ENCODE results near the gene TARDBP. TPM values are rescaled to one million over a fixed set of nuclear protein-coding genes. Genes with fewer than 3 reads are reported as not detected.

The TARDBP gene
- total RNA-seq, 1 experiment from 2014 or later = 207 TPM

- Mint-ChIP-seq H3K4me3 (no peak overlapping the region), H3K36me3 (ENCODE audit: insufficient read depth in 1 of 3, low read depth in 3 of 3) (peaks cover 0 to 6% (median 2%) of the 10 kb centered on the region in 3 experiments; a peak in 3 of 7 replicates), H3K9me3 (peaks cover 6% of the 10 kb centered on the region in 2 experiments; a peak in 4 of 5 replicates), H3K27ac (no peak overlapping the region), H3K4me1 (no peaks in the 10 kb centered on the region), H3K27me3 (ENCODE audit: low read depth) (no peaks in the 10 kb centered on the region; the same call in none of the 2 replicates)
- H3K23me2 ChIP-seq (ENCODE audit: insufficient read length, low read depth, low read length, poor library complexity, severe bottlenecking) = no peaks in the 10 kb centered on the region
- no peak overlapping the region for H3K27ac ChIP-seq (ENCODE audit: insufficient read length, low read depth, low read length)
- no peak overlapping the region for H4K91ac ChIP-seq (ENCODE audit: insufficient read length, low read depth, low read length)
- no peaks in the 10 kb centered on the region for H3K4me1 ChIP-seq (ENCODE audit: insufficient read depth, low read length)
- H2BK15ac ChIP-seq (ENCODE audit: low read depth, low read length) = no peak overlapping the region
- H2AK5ac ChIP-seq (ENCODE audit: insufficient read length, low read length) = no peak overlapping the region
- DNase-seq = no peak
- no peak overlapping the region for H2BK5ac ChIP-seq (ENCODE audit: insufficient read length, low read length)
- H3K79me2 ChIP-seq (ENCODE audit: insufficient read depth, low read length) = no peaks in the 10 kb centered on the region
- no peak overlapping the region for H2AFZ ChIP-seq (ENCODE audit: low read length)
- H3K79me1 ChIP-seq (ENCODE audit: insufficient read depth, low read depth, low read length, poor library complexity, severe bottlenecking) = no peaks in the 10 kb centered on the region
- no peak overlapping the region for H3K4ac ChIP-seq (ENCODE audit: low read depth, low read length)
- no peak overlapping the region for H2BK120ac ChIP-seq (ENCODE audit: low read depth, low read length, poor library complexity, severe bottlenecking)
- no peaks in the 10 kb centered on the region for H3K27me3 ChIP-seq (ENCODE audit: insufficient read depth, low read length)
- no peak overlapping the region for H3K56ac ChIP-seq (ENCODE audit: insufficient read length, low read depth, low read length)
- H3K18ac ChIP-seq (ENCODE audit: insufficient read length, low read depth, low read length) = no peak overlapping the region
- H2BK12ac ChIP-seq (ENCODE audit: insufficient read length, low read depth, low read length) = no peak overlapping the region
- H3T11ph ChIP-seq (ENCODE audit: low read length) = no peak overlapping the region
- no peaks in the 10 kb centered on the region for H3K9me3 ChIP-seq (ENCODE audit: control insufficient read depth, low read depth, low read length)
- H4K20me1 ChIP-seq (ENCODE audit: control insufficient read depth, insufficient read depth, insufficient read length) = no peaks in the 10 kb centered on the region
- TF ChIP-seq CTCF (conservative IDR thresholded peaks at IDR 0.05) = no peak
- no peak overlapping the region for H3K9ac ChIP-seq (ENCODE audit: extremely low read depth, insufficient read length, low read length)
- H3K14ac ChIP-seq (ENCODE audit: insufficient read depth, low read length) = no peak overlapping the region
- H4K8ac ChIP-seq (replicated peaks; ENCODE audit: insufficient read length, low read depth, low read length) = no peak overlapping the region
- no peak overlapping the region for H4K5ac ChIP-seq (ENCODE audit: insufficient read length, low read depth, low read length)
- H2BK20ac ChIP-seq (ENCODE audit: low read depth, low read length, poor library complexity, severe bottlenecking) = no peak overlapping the region
- WGBS (ENCODE audit: extremely low coverage, insufficient read length, low lambda C conversion rate) = 100% methylated on average over 1 of the region's 3 CpGs
- H3K23ac ChIP-seq (ENCODE audit: insufficient read length, low read depth, low read length) = no peak overlapping the region
- H3K4me2 ChIP-seq (ENCODE audit: insufficient read depth, insufficient read length, low read length) = no peak overlapping the region
These were observed 16.4 kb upstream of the TARDBP start for GRCh38 chr1:10996100-10996499.

All from H9 (cell line).